HEK293 (cell line): ENCODE data around the gene MRPL20.

Source experiments
- CTCF ChIA-PET: fragments of 350-600 bp; formaldehyde crosslinking; extraction: SDS; loops from one replicate; lab custom pipeline; 2021; ENCODE audit warnings: antibody characterized with exemption; lab: Yijun Ruan, JAX
- POLR2A ChIA-PET: fragments of 300-600 bp; formaldehyde crosslinking; extraction: SDS; loops from one replicate; lab custom pipeline; 2020; ENCODE audit warnings: antibody characterized with exemption, inconsistent platforms; lab: Yijun Ruan, JAX
- H3K27ac ChIP-seq: fragments of 200-500 bp; sonication (Bioruptor generic); 2 replicates; pipeline ENCODE4 v1.5.1; 2014; ENCODE audit warnings: low read depth, low read length, control low read depth, inconsistent platforms; ENCODE audit errors: extremely low read depth
- H3K36me3 ChIP-seq, 2 experiments: fragments of 200-500 bp in 1 of 2; sonication (Bioruptor generic) in 1 of 2; 1 replicate in 1 of 2; 2 replicates in 1 of 2; pipeline ENCODE4 v1.5.1; 2014 to 2017; ENCODE audit warnings: inconsistent platforms in 2 of 2, low read length in 2 of 2; ENCODE audit not compliant: control insufficient read depth in 2 of 2, insufficient read depth in 1 of 2
- H3K4me1 ChIP-seq: fragments of 200-500 bp; sonication (Bioruptor generic); 2 replicates; pipeline ENCODE4 v1.5.1; 2014; ENCODE audit warnings: mild to moderate bottlenecking, low read length, inconsistent platforms; ENCODE audit not compliant: control insufficient read depth, insufficient read depth
- H3K4me3 ChIP-seq: 2 replicates; pipeline ENCODE4 v1.5.1; 2011; ENCODE audit warnings: low read depth, mild to moderate bottlenecking, control low read depth, low read length, moderate library complexity
- H3K9me3 ChIP-seq: fragments of 200-500 bp; sonication (Bioruptor generic); 2 replicates; pipeline ENCODE4 v1.5.1; 2014; ENCODE audit warnings: low read depth, low read length, inconsistent platforms; ENCODE audit not compliant: control insufficient read depth, insufficient read depth
- GLIS1 ChIP-seq: fragments of 450-650 bp; formaldehyde crosslinking; IDR thresholded peaks from 2 replicates; pipeline ENCODE4 v1.5.1; 2016; ENCODE audit warnings: missing biosample characterization, missing genetic modification characterization
- GLIS2 ChIP-seq: fragments of 450-650 bp; formaldehyde crosslinking; IDR thresholded peaks from 2 replicates; pipeline ENCODE4 v1.5.1; 2016; ENCODE audit warnings: missing biosample characterization, missing genetic modification characterization
- KLF8 ChIP-seq: fragments of 450-650 bp; formaldehyde crosslinking; IDR thresholded peaks from 2 replicates; pipeline ENCODE4 v1.5.1; 2016; ENCODE audit warnings: missing biosample characterization, missing genetic modification characterization
- PATZ1 ChIP-seq: fragments of 450-650 bp; formaldehyde crosslinking; IDR thresholded peaks from 2 replicates; pipeline ENCODE4 v1.5.1; 2016; ENCODE audit warnings: missing biosample characterization, missing genetic modification characterization
- PRDM10 ChIP-seq: fragments of 450-650 bp; formaldehyde crosslinking; IDR thresholded peaks from 2 replicates; pipeline ENCODE4 v1.5.1; 2016; ENCODE audit warnings: missing biosample characterization, missing genetic modification characterization
- SALL2 ChIP-seq: fragments of 450-650 bp; formaldehyde crosslinking; IDR thresholded peaks from 2 replicates; pipeline ENCODE4 v1.5.0; 2017; ENCODE audit warnings: missing biosample characterization, mild to moderate bottlenecking, missing genetic modification characterization, borderline replicate concordance
- SP7 ChIP-seq: fragments of 450-650 bp; formaldehyde crosslinking; IDR thresholded peaks from 2 replicates; pipeline ENCODE4 v1.5.1; 2016; ENCODE audit warnings: missing biosample characterization, missing genetic modification characterization
- ZBTB11 ChIP-seq: fragments of 450-650 bp; formaldehyde crosslinking; conservative IDR thresholded peaks from 2 replicates; pipeline ENCODE4 v1.5.1; 2016; ENCODE audit warnings: low read depth, missing biosample characterization, missing genetic modification characterization
- ZIC2 ChIP-seq: fragments of 450-650 bp; formaldehyde crosslinking; IDR thresholded peaks from 2 replicates; pipeline ENCODE4 v1.5.1; 2016; ENCODE audit warnings: missing biosample characterization, missing genetic modification characterization
- ZNF202 ChIP-seq: fragments of 450-650 bp; formaldehyde crosslinking; IDR thresholded peaks from 2 replicates; pipeline ENCODE4 v1.5.1; 2016; ENCODE audit warnings: missing biosample characterization, missing genetic modification characterization, borderline replicate concordance
- ZNF585B ChIP-seq: fragments of 450-650 bp; formaldehyde crosslinking; IDR thresholded peaks from 2 replicates; pipeline ENCODE4 v1.5.1; 2016; ENCODE audit warnings: missing biosample characterization, missing genetic modification characterization
- ZNF600 ChIP-seq: fragments of 450-650 bp; formaldehyde crosslinking; IDR thresholded peaks from 2 replicates; pipeline ENCODE4 v1.5.1; 2016; ENCODE audit warnings: missing biosample characterization, missing genetic modification characterization
- ZNF626 ChIP-seq: fragments of 450-650 bp; sonication (Bioruptor Pico); formaldehyde crosslinking; IDR thresholded peaks from 2 replicates; pipeline ENCODE4 v1.5.1; 2018; ENCODE audit warnings: missing biosample characterization, missing genetic modification characterization, inconsistent platforms
- ZNF843 ChIP-seq: fragments of 450-650 bp; formaldehyde crosslinking; IDR thresholded peaks from 2 replicates; pipeline ENCODE4 v1.5.1; 2016; ENCODE audit warnings: missing biosample characterization, missing genetic modification characterization
- TF ChIP-seq, protein P1 (sequence below): fragments of 450-650 bp; formaldehyde crosslinking; optimal IDR thresholded peaks from 2 replicates; pipeline ENCODE3; 2016; ENCODE audit warnings: missing biosample characterization, mild to moderate bottlenecking, missing genetic modification characterization
- TF ChIP-seq, protein P2 (sequence below): fragments of 450-650 bp; formaldehyde crosslinking; conservative IDR thresholded peaks from 2 replicates; pipeline ENCODE4 v1.5.1; 2016; ENCODE audit warnings: low read depth, missing biosample characterization, missing genetic modification characterization

MRPL20 gene

GRCh38 chr1:1432951-1433803, 26.1 kb upstream of the MRPL20 start (continued):
- TF ChIP-seq, protein P1, sequence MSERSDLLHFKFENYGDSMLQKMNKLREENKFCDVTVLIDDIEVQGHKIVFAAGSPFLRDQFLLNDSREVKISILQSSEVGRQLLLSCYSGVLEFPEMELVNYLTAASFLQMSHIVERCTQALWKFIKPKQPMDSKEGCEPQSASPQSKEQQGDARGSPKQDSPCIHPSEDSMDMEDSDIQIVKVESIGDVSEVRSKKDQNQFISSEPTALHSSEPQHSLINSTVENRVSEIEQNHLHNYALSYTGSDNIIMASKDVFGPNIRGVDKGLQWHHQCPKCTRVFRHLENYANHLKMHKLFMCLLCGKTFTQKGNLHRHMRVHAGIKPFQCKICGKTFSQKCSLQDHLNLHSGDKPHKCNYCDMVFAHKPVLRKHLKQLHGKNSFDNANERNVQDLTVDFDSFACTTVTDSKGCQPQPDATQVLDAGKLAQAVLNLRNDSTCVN (tag by site-specific recombination): no peak
- peak; percentile 89 for TF ChIP-seq ZIC2 (tag by site-specific recombination)
- TF ChIP-seq GLIS2 (tag by site-specific recombination): peak; percentile 46; the same call in 1 of the 2 replicates
- TF ChIP-seq GLIS1 (tag by site-specific recombination): peak; percentile 66
- peak; percentile 44 for TF ChIP-seq PATZ1 (tag by site-specific recombination)
- TF ChIP-seq SP7: peak; percentile 24; the same call in 1 of the 2 replicates
- no peak for TF ChIP-seq SALL2 (tag by site-specific recombination)
- TF ChIP-seq ZNF585B (tag by site-specific recombination): no peak
- no peak for TF ChIP-seq ZNF202

DNA sequence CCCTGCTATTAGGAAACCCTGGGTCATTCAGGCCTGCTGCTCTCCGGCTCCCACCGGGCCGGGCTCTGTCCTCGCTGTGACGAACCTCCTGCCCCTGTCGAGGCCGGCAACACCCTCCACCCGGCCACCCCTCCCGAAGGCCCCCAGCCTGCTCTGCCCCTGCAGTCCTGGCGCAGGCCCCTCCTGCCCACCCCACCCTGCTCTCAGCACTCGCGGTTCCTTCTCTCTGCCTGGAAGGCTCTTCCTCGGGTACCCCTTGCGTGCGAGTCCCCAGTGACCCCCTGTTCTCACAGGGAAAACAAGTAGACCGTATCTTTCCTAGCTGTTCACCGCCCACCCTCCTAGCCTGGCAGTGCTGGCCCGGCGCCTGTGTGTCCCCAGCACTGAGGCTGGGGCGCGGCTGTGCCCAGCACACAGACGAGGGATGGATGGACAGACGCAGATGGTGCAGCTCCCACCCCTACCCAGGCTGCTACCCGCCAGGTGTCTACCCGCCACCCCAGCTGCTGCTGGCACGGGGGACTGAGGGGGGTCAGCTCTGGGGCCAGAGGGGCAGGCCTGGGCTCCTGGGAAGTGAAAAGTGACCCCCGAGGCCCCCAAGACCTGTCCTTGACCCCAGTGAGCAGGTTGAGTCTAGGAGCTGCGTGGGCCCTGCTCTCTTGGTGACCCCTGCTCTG, 25.3 kb upstream of the MRPL20 start:
- ChIA-PET POLR2A (interaction anchor here (0.6 to 1.4 kb wide), 2 partner anchors 25 to 54 kb away, joined by 4 to 8 read pairs; no protein-coding TSS in a partner anchor), CTCF (no interaction called here)
- H3K4me1 ChIP-seq: no peaks in the 10 kb centered on the region
- TF ChIP-seq KLF8 (tag by site-specific recombination) (no peak), ZNF626 (tag by site-specific recombination) (no peak), ZNF600 (no peak), ZNF843 (tag by site-specific recombination) (no peak), PRDM10 (no peak), ZBTB11 (tag by site-specific recombination) (no peak)
- TF ChIP-seq, protein P2, sequence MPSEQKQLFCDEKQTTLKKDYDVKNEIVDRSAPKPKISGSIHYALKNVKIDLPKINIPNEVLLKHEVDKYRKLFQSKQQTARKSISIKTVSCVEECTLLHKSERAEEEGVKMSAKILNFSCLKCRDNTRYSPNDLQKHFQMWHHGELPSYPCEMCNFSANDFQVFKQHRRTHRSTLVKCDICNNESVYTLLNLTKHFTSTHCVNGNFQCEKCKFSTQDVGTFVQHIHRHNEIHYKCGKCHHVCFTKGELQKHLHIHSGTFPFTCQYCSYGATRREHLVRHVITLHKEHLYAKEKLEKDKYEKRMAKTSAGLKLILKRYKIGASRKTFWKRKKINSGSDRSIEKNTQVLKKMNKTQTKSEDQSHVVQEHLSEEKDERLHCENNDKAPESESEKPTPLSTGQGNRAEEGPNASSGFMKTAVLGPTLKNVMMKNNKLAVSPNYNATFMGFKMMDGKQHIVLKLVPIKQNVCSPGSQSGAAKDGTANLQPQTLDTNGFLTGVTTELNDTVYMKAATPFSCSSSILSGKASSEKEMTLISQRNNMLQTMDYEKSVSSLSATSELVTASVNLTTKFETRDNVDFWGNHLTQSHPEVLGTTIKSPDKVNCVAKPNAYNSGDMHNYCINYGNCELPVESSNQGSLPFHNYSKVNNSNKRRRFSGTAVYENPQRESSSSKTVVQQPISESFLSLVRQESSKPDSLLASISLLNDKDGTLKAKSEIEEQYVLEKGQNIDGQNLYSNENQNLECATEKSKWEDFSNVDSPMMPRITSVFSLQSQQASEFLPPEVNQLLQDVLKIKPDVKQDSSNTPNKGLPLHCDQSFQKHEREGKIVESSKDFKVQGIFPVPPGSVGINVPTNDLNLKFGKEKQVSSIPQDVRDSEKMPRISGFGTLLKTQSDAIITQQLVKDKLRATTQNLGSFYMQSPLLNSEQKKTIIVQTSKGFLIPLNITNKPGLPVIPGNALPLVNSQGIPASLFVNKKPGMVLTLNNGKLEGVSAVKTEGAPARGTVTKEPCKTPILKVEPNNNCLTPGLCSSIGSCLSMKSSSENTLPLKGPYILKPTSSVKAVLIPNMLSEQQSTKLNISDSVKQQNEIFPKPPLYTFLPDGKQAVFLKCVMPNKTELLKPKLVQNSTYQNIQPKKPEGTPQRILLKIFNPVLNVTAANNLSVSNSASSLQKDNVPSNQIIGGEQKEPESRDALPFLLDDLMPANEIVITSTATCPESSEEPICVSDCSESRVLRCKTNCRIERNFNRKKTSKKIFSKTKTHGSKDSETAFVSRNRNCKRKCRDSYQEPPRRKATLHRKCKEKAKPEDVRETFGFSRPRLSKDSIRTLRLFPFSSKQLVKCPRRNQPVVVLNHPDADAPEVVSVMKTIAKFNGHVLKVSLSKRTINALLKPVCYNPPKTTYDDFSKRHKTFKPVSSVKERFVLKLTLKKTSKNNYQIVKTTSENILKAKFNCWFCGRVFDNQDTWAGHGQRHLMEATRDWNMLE: no peak

More for the DNA sequence above, 25.3 kb upstream of the MRPL20 start:
- Histone ChIP-seq H3K27ac (no peak overlapping the region), H3K36me3 (peaks cover 0 to 2% of the 10 kb centered on the region in 2 experiments; a peak in 1 of 3 replicates), H3K9me3 (no peaks in the 10 kb centered on the region), H3K4me3 (no peak overlapping the region)
